Epithelial cell of prostate (primary cell): ENCODE measurements around the gene ELMOD2.
"Not testable (repeated sequence)": the region's sequence is repeated elsewhere in the genome, so short reads cannot be mapped to it uniquely, and the experiment has no call there.

ENCODE experiments used
- DNase-seq: peaks from one replicate; pipeline ENCODE4 v3.0.0-alpha.2; 2011; ENCODE audit warnings: low read depth, low spot score
- H3K27ac ChIP-seq: fragments of 450-650 bp; 2 replicates; pipeline ENCODE4 v1.5.1; 2017; ENCODE audit warnings: mild to moderate bottlenecking

Gene ELMOD2, protein sequence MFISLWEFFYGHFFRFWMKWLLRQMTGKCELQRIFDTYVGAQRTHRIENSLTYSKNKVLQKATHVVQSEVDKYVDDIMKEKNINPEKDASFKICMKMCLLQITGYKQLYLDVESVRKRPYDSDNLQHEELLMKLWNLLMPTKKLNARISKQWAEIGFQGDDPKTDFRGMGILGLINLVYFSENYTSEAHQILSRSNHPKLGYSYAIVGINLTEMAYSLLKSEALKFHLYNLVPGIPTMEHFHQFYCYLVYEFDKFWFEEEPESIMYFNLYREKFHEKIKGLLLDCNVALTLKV

DNA sequence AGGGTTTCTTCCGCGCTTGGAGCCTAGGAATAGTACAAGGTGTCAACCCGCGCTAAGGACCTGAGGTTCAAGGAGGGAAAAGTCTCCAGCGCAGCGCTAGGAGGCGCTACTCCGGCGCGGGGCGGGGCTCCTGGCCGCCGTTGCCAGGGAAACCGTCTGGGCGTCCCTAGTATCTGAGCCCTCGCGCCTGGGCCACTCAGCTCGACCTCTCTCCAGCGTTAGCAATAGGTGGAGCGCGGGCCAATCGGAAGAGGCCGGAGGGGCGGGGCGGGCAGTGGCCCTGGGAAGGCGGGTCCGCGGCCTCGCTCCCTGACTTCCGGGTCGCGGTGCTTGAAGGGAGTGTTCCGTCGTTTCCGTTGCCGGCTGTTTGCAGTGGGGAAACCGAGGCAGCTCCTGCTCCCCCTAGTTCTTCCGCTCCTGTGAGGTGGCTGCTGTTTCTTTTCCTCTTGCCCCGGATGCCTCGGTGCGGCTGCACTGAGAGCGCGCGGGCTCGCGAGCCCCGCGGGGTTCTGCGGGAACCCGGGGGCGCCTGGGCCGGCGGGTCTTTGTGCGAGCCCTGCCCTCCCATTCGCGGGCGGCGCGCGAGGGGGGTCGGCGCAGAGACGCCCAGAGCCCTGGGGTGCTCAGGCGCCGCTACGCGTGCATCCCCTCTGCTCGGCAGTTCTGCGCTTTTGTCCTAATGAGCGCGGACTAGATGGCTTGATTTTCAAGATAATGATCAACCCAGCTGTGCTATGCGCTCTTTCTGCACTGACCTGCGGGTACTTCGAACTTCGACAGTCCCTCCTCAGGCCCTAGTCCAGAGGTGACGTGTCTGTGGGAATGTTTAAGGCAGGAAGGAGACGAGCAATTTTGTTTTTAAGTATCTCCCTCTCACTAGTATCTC lies at the start of gene ELMOD2:
Gene ELMOD2, plus strand, starts transcription at position 312 of the 886 bp plus-strand sequence. CDS start 1,261 bp downstream, outside the sequence.
- peak within 1 kb of the TSS; percentile 64 for H3K27ac ChIP-seq
- peak; percentile 86 for DNase-seq

DNA sequence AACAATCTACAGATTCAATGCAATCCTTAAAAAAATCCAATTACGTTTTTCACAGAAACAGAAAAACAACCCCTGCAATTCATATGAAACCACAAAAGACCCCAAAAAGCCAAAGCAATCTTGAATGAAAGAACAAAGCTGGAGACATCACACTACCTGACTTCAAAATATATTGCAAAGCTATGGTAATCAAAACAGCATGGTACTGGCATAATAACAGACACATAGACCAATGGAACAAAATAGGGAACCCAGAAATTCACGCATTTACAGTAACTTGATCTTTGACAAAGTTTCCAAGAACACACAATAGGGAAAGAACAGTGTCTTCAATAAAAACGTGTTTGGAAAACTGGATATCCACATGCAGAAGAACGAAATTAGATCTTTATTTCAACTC lies 40.5 kb upstream of the ELMOD2 start:
- DNase-seq = no peak
- H3K27ac ChIP-seq = no peak overlapping the region

DNA sequence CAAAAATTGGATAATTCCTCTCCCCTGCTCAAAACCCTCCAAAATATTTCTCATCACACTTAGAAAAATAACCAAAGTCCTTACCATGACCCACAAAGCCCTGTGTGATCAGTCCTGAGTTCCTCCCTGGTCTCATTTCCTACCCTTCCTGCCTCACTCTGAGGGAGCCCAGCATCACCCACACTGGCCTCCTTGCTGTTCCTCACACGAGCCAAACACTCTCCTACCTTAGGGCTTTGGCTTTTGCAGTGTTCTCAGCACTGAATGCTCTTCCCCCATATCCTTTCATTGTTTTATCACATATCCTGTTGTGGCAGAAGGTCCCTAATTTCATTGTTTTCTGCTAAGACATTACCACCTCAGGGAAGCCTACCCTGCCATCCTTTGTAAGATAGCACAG lies 38.0 kb upstream of the ELMOD2 start:
- no peak overlapping the region for H3K27ac ChIP-seq
- no peak for DNase-seq

DNA sequence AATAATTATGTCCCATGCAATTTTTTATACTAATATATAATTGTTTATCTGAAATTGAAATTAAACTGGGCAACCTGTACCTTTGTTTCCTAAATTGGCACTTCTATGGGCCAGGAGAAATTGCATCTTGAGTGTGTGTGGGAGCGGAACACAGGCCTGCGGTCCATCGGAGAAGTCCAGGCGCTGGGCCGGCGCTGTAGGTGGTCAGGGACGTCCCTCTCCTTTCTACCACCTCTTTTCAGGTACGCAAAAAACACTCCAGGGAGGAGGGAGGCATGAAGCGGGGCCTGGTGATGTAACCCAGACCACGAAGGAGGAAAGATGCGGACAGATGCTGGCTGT lies 26.6 kb upstream of the ELMOD2 start:
- no peak overlapping the region for H3K27ac ChIP-seq
- DNase-seq = no peak

DNA sequence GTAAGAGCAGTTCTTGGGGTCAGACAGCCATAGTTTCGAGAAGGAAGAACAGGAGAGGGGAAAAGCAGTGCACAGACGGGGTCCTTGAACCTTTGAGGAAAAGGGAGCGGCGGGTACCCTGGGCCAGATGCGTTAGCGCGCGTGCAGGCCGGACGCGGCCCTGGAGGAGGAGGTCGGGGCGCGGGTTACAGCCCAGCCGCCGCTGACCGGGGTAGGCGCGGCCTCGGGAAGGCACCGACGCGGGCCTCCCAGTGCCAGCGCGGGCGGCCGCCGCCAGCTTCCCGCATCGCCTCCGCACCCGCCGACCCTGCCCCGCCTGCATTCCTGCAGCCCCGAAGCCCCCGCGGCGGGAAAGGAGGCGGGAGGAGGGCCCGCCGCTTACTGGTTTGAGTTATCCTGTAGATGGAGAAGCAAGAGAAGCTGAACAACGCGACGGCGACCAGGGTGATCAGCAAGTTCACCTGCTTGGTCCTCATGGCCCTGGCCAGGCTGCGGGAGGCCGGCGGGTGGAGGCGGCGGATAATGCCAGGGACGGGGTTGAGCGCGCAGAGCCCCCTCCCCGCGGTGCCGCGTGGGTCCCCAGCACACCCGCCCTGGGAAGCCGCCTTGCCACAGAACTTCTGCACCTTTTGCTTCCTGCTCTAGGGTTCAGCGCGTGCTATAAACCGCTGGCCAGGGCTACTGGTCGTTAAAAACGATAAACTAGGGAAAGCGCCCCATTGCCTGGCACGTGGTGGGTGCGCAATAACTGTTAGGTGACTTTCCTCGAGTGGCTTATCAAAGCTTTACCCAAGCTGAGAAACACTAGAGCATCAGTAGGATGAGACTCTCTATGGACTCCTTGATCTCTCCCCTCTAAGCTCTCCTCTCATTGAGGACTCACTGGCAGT lies 26.0 kb upstream of the ELMOD2 start, which contains the start of gene MGAT4D:
Gene MGAT4D, minus strand, starts transcription at position 547 of the 890 bp plus-strand sequence. Its CDS starts 71 bp downstream, at position 476.
- DNase-seq = no peak
- no peak within 1 kb of the TSS for H3K27ac ChIP-seq

DNA sequence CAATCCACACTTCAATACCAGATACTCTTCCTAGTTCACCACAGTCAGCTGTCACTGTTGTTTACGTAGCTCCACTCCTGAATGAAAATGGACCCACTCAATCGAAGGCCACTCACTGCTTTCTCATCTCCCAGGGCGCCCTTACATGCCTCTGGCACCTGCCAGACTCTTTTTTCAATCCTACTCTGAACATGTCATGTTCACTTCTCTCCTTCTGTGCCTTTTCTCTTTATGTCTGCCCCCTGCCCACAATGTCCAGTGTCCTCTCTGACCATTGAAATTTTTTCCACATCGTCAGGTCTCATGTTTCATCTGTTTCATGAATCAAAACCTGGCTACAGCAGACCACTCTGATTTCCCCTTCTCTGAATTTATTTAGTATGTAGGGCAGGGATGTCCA lies 24.6 kb upstream of the ELMOD2 start:
- H3K27ac ChIP-seq = no peak overlapping the region
- no peak for DNase-seq

DNA sequence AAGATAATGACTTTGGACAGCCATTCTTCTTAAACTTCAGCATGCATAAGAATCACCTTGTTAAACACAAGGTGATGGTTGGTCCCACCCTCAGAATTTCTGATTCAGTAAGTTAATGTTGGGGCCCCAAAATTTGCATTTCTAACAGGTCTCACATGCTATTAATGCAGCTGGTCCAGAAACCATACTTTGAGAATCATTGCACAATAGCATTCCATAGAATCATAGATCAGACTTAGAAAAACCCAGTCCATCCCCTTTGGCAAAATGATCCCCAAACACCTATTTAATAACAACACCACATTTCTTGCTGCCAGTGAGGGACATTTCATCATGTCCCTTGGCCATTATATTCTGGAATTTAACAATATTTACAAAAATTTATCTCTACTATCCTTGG lies 19.7 kb upstream of the ELMOD2 start:
- H3K27ac ChIP-seq = no peak overlapping the region
- no peak for DNase-seq

DNA sequence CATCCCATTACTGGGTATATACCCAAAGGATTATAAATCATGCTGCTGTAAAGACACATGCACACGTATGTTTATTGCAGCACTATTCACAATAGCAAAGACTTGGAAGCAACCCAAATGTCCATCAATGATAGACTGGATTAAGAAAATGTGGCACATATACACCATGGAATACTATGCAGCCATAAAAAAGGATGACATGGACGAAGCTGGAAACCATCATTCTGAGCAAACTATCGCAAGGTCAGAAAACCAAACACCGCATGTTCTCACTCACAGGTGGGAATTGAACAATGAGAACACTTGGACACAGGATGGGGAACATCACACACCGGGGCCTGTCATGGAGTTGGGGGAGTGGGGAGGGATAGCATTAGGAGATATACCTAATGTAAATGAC lies 10.2 kb upstream of the ELMOD2 start:
- DNase-seq, H3K27ac ChIP-seq: not testable (repeated sequence)

DNA sequence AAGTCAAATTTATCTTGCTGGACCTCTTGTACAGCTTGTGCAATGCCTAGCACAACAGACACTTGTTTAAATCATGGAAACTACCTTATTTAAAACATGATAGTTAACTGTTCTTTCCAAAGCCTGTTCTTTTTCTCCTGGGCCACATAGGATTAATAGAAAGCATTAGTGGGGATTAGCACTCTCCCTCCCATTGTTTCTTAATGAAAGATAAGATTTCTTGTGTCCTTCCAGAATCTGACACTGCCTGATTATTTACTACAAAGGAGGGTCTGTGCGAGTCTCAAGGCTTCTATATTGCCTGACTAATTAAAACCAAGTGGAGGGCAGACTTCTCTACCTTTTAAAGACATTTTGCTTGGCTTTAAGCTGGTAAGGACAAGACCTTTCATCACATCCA lies 8.5 kb upstream of the ELMOD2 start:
- H3K27ac ChIP-seq = no peak overlapping the region
- no peak for DNase-seq

DNA sequence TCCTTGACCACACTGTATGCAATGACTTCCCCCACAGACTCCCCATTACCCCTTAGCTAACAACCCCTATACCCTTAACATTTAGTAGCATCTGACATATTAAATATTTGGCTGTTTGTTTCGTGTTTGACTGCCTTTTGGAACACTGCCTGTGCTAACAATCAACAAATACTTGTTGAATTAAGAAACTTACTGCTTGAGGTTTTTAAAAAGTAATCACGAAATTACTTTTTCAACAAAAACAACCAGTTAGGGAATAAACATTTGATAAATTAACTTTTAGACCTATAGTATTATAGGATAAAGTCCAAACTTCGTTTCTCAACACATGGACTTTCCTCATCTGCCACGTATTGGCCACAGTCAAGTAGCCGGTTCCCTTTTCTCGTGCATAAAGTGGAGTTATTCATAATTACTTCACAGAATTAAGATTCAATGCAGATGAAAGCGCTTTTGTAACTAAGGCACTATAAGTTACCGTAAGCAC lies 555 bp upstream of the ELMOD2 start:
- no peak overlapping the region for H3K27ac ChIP-seq
- DNase-seq = no peak

DNA sequence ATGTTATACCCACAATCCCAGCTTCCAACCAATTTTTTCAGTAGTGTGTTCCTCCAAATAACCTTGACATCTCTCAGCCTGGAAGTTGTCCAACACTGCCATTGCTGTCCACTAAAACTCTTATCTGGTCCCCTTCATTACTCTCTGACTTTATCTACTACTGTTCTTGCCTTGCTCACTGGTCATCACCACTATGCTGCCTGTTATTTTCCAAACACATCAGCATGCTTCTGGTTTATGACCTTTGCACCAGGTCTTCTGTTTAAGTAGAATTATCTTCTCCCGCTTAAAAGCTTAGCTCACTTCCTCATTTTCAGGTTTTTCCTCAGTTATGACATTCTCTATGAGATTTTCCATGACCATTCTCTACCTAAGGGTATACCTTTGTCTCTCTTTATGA lies 5.5 kb downstream of the ELMOD2 start:
- DNase-seq = no peak
- H3K27ac ChIP-seq = no peak overlapping the region

DNA sequence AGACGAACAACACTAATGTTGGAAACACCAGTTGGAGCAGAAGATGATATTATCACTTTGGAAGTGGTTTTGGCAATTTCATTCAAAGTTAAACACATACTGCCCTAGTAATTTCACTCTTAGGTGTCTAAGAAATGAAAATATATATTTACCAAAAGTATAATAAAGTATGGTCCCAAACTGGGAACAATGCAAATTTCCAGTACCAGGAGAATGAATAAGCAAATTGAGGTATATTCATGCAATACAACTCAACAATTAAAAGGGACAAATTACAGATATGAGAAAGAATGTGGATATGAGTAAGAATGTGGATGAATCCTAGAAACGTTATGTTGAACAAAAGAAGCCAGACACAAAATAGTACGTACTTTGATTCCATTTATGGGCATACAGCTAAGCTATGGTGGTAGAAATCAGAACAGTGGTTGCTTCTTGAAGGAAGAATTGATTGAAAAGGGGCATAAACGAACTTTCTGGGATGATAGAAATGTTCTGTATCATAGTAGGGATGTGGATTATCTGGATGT lies 10.0 kb downstream of the ELMOD2 start:
- H3K27ac ChIP-seq = no peak overlapping the region
- DNase-seq = no peak

DNA sequence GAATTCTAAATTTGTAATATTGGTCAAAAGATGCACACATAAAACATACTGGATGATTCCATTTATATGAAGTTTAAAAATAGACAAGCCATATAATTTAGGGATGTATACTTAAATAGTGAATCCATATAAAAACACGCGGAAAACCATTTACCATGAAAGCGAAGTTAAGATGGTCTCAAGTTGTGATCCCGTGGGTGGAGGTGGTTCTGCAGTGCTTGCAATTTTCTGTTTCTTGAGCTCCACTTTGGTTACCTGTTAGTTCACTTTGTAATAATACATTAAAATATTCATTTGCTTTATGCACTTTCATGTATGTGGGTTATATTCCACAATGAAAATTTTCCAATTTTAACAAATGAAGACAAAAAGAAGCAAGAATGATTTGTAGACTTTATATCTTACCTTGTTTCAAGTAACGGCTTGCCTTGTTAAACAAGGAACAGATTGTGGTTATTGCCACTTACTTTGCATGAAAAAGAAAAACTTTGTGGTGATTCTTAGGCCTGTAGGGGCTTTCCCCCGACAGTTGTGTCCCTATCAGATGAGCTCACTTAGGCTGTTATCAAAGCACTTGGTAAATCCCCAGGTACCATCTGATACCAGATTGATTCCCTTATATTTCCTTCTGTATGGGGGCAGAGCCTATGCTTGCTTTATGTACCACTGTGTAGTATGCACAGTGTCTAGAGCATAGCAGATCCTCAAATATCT lies 32.6 kb downstream of the ELMOD2 start:
- H3K27ac ChIP-seq = no peak overlapping the region
- DNase-seq = no peak

DNA sequence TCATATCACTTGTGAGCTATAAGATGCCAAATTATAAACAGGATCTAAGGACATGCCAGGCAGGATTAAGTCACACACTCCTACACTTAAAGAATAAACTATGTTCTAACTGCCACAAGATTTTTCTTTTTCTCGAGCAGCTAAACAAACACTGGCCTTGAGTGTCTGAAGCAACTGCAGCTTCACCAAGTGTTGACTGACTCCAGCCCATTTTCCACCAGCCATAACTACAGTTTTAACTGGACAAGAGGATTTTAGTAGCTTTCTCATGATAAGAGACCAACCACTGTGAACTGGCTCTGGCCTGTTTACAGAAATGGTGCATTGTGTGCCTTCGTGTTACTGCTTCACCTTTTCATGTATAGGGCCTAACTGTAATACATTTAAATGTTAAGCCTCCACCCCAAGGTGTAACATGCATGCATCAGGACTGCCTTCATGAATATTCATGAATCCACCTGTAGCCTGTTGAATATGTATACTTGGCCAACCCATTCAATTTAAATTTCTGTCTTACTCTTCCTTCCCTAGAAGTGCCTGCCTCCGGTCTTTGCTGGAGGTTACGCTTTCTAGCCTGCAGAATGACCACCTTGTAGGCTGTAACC lies 34.0 kb downstream of the ELMOD2 start:
- no peak for DNase-seq
- no peak overlapping the region for H3K27ac ChIP-seq

DNA sequence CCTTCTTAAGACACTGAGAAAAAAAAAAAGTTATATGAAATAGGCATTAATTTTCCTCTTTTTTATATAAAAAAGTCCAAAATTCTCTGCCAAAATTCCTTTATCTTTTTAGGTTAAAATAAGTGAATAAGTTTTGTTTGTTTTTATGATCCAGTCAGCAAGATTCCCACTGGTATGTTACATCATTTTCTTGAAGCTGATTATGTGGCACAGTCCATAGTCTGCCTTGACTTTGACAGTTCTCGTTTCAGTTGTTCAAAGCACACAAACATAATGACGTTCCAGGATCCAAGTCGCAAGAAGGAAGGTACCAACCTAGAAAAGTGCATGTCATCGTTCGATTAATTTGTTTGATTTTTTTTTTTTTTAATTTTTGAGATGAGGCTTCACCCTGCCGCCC lies 35.7 kb downstream of the ELMOD2 start:
- no peak overlapping the region for H3K27ac ChIP-seq
- DNase-seq = no peak

DNA sequence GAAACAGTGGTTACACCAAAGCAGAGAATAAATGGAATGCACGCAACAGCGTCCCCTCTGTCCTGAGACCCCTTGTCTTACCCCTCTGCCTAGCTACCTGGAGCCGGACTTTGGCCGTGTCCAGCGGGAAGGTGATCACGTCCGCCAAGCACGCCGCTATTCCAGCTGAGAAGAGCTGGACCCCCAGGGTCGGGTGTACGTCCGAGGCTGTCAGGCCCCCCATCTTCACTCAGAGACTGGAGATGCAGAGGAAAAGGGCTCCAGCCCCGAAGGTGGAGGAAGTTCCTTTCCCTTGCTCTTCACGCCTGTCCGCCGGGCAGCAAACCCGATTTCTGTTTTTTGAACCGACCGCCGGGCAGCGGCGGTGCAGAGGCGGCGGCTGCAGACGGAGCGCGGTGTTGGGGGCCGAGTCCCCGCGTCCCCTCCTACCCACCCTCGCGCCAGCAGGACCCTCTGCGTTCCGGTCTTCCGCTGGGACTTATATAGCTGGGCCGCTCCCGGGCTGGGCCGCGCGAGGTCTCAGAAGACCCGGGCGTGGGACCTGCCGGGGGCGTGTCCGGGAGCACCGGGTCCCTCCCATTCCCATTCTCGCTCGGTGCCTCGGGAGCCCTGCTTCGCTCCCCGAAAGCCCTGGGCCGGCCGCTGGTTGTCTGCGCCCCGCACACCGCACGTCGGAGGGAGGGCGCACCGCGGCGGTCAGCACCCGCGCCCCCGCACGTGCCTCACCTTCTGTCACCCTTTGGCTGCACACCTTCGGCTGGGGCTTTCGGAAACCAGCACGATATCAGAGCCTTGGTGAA lies 44.7 kb downstream of the ELMOD2 start, which contains the start of gene UCP1:
Gene UCP1, minus strand, starts transcription at position 455 of the 800 bp plus-strand sequence. Its CDS starts 232 bp downstream, at position 223.
- no peak within 1 kb of the TSS for H3K27ac ChIP-seq
- no peak for DNase-seq

DNA sequence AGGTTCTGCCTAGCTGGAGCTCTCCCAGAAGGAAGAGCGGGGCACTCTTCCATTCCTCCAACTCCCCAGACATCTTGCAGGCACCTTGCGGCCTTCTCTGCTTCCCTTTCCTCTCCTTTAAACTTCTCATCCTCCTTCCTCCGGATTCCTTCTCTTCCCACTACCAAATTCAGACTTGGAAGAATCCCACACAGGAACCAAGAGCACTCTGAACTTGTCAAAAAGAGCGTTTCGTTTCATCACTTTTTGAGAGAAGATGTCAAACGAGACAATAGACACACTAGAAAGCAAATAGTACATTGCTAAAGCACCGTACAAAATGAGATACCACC lies 45.3 kb downstream of the ELMOD2 start:
- no peak overlapping the region for H3K27ac ChIP-seq
- no peak for DNase-seq

DNA sequence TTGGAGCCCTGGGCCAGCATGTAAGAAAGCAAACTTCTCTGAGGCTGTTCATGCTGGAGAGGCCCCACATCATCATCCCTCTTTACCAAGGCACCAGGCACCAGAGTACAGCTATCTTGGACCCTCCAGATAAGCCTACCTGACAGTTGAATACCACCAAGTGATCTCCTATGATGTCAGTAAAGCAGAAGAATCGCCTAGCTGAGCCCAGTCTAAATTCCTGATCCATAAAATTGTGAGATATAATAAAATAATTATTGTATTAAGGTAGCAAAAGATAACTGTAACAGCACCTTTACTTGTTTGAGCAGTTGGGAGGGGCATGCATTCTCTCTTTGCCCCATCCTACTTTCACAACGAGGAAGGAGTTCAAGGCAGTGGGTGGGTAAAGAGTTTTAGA lies 47.7 kb downstream of the ELMOD2 start:
- DNase-seq = no peak
- H3K27ac ChIP-seq = no peak overlapping the region
